22Rv1 (cell line): Measurements from ENCODE around the gene PHF20.

Experiments used
- CTCF ChIP-seq: fragments of 450-650 bp; IDR thresholded peaks from 2 replicates; pipeline ENCODE4 v1.5.1; 2017; ENCODE audit warnings: mild to moderate bottlenecking
- ZFX ChIP-seq: fragments of 450-650 bp; IDR thresholded peaks from 2 replicates; pipeline ENCODE4 v1.6.1; 2017; ENCODE audit warnings: antibody characterized with exemption, borderline replicate concordance

- TF ChIP-seq CTCF, result no peak
- no peak for TF ChIP-seq ZFX
Observed at GRCh38 chr20:35820715-35821114, 48.9 kb downstream of the PHF20 start.
